Activated CD4-positive, CD25-positive, alpha-beta regulatory T cell treated with anti-CD3 and anti-CD28 coated beads, Interleukin-2, amount 50 U/mL, for 72 hours (primary cell): ENCODE measurements around the gene PDE6H.

Experiments
- DNase-seq: peaks from one replicate; pipeline ENCODE4 v3.0.0; 2021

The PDE6H gene

DNA sequence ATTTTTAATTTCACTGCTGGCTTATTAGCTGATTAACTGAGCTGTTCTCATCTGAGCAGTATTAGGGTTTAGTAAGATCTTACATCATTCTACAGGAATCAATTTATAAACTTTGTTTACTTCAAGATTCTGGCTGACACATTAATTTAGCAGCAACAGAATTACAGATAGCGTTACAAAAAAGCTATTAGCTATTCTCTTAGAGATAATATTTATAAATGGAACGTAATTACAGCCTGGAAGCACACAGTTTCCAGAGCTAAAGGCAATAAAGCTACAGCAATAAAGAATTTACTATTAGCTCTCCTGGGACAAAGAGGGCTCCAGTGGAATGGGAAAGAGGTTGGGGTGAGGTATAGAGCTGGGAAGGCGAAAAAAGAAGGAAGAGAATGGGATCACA is 34.7 kb downstream of the PDE6H start:
- no peak for DNase-seq

DNA sequence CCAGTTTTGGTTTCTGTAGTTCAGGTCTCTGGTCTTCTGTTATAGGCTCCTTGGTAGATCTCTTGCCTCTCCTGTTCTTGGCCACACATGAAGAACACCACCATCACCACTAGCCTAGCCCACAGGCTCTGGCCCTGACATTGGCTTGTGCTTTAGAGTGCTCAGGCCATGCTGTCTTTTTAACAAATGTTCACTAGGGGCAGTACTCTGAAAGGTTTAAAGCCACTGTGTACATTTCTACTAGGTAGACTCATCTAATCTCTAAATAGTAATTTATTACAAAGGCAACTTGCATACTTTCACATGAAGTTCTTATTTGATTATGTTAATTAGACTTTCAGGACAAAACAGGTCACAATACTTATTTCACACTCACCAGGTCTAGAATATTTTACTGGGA is 38.3 kb downstream of the PDE6H start:
- DNase-seq, result no peak

GRCh38 chr12:15013634-15014179 is 40.9 kb downstream of the PDE6H start:
- DNase-seq, result no peak

GRCh38 chr12:15014708-15015107 is 41.9 kb downstream of the PDE6H start:
- DNase-seq, result no peak

GRCh38 chr12:15015121-15015520 is 42.3 kb downstream of the PDE6H start:
- DNase-seq, result no peak

GRCh38 chr12:15020156-15020555 is 47.3 kb downstream of the PDE6H start:
- DNase-seq, result no peak
